Measurements from ENCODE around the gene PNMA6F. TPM values are rescaled to one million over a fixed set of nuclear protein-coding genes. Genes with fewer than 3 reads are reported as not detected.
"Not testable (repeated sequence)": the region's sequence is repeated elsewhere in the genome, so short reads cannot be mapped to it uniquely, and the experiment has no call there.

The PNMA6F gene
- total and polyA plus RNA-seq, 2 donors (not counting 1 experiment from before 2014, with no cell fraction given) = not detected

DNA sequence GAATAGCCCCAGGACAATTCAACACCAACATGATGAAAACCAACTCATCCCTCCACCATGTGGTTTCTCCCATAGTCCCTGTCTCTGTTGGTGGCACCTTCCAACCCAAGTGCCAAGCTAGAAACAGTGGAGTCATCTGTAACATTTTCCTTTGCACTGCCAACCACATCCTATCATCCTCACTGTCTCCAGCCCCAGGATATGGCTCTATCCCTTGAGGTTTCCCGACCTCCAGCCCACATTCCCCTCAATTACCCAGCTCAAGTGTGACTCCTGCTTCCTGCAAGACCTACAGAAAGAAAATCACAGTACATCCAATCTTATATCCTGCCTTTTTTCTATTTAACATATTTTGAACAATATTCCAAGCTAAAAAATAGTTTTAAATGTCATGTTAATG, 24.2 kb downstream of the PNMA6F start:
- H3K79me2 ChIP-seq (ENCODE audit: control insufficient read depth, insufficient read depth, low read length) = no peaks in the 10 kb centered on the region
- TF ChIP-seq, protein P1, sequence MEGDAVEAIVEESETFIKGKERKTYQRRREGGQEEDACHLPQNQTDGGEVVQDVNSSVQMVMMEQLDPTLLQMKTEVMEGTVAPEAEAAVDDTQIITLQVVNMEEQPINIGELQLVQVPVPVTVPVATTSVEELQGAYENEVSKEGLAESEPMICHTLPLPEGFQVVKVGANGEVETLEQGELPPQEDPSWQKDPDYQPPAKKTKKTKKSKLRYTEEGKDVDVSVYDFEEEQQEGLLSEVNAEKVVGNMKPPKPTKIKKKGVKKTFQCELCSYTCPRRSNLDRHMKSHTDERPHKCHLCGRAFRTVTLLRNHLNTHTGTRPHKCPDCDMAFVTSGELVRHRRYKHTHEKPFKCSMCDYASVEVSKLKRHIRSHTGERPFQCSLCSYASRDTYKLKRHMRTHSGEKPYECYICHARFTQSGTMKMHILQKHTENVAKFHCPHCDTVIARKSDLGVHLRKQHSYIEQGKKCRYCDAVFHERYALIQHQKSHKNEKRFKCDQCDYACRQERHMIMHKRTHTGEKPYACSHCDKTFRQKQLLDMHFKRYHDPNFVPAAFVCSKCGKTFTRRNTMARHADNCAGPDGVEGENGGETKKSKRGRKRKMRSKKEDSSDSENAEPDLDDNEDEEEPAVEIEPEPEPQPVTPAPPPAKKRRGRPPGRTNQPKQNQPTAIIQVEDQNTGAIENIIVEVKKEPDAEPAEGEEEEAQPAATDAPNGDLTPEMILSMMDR (IDR thresholded peaks at IDR 0.05) = no peak
- no peak for TF ChIP-seq EZH2 (IDR thresholded peaks at IDR 0.05; ENCODE audit: borderline replicate concordance, insufficient read depth, low read depth, low read length, poor library complexity, severe bottlenecking)
- H3K27ac ChIP-seq (ENCODE audit: low read length in 2 of 2) = no peak overlapping the region
- DNase-seq (no peak), ATAC-seq (ENCODE audit: low read depth) (no peak)
- H3K36me3 ChIP-seq (replicated peaks in 1 of 2; ENCODE audit: control extremely low read depth in 1 of 2, control insufficient read depth in 1 of 2, extremely low read depth in 1 of 2, insufficient read depth in 2 of 2, low read length in 1 of 2) = no peaks in the 10 kb centered on the region
- H4K20me1 ChIP-seq (ENCODE audit: control insufficient read depth, insufficient read depth, low read length, poor library complexity, severe bottlenecking) = no peaks in the 10 kb centered on the region
- H3K4me2 ChIP-seq (replicated peaks; ENCODE audit: low read depth, low read length, poor library complexity, severe bottlenecking) = no peak overlapping the region
- H3K9ac ChIP-seq (ENCODE audit: low read length) = no peak overlapping the region
- no peaks in the 10 kb centered on the region for H3K4me1 ChIP-seq (ENCODE audit: control insufficient read depth in 2 of 2, insufficient read depth in 2 of 2, low read length in 2 of 2)
- H3K4me3 ChIP-seq (ENCODE audit: control extremely low read depth in 1 of 5, extremely low read depth in 1 of 5, insufficient read depth in 1 of 5, low read depth in 2 of 5, low read length in 4 of 5) = no peak overlapping the region
- Mint-ChIP-seq H3K4me3 (no peak overlapping the region), H3K9me3 (ENCODE audit: insufficient read depth) (no peaks in the 10 kb centered on the region), H3K27me3 (peaks cover 21% of the 10 kb centered on the region), H3K27ac (no peak overlapping the region), H3K4me1 (peaks cover 9% of the 10 kb centered on the region)
- ChIA-PET CTCF (no interaction called here), POLR2A (no interaction called here)
- intact Hi-C loops (cut with micrococcal nuclease) = no loop called here
- H3K27me3 ChIP-seq (replicated peaks in 1 of 4; ENCODE audit: control extremely low read depth in 1 of 4, control insufficient read depth in 3 of 4, insufficient read depth in 4 of 4, low read length in 3 of 4) = peaks cover 0 to 3% (median 1%) of the 10 kb centered on the region in 4 experiments
- no CpG with 5 or more reads among the region's 1 CpG for whole genome bisulfite sequencing (ENCODE audit: insufficient coverage)
- H2AFZ ChIP-seq (ENCODE audit: insufficient read depth, low read depth, low read length, poor library complexity, severe bottlenecking) = no peak overlapping the region
- H3K9me3 ChIP-seq (ENCODE audit: control extremely low read depth in 1 of 3, control insufficient read depth in 2 of 3, insufficient read depth in 1 of 3, low read length in 2 of 3) = no peaks in the 10 kb centered on the region

DNA sequence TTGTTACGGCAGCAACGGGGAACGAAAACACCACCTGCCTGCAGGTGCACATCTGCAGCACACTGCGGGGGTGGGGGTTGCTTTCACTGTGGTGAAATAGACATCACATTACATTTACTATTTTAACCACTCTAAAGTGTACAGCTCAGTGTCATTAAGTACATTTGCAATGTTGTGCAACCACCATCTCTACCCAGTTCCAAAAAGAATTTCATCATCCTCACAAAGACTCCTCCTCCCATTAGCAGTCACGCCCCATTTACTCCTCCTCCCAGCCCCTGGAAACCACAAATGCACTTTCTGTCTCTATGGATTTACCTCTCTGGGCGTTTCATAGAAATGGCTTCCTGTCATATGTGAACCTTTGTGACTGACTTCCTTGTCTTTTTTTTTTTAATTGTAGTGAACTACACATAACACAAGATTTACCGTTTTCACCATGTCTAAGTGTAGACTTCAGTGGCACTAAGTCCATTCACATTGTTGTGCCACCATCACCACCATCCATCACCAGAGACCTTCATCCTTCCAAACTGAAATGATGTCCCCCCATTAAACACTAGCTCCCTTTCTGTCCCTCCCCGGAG, 28.0 kb downstream of the PNMA6F start:
- H3K27ac ChIP-seq (ENCODE audit: low read length in 2 of 2); H2AFZ ChIP-seq (ENCODE audit: insufficient read depth, low read depth, low read length, poor library complexity, severe bottlenecking); H3K4me3 ChIP-seq (ENCODE audit: control extremely low read depth in 1 of 5, extremely low read depth in 1 of 5, insufficient read depth in 1 of 5, low read depth in 2 of 5, low read length in 4 of 5); H3K4me3 Mint-ChIP-seq; CTCF ChIA-PET; H3K36me3 ChIP-seq (replicated peaks in 1 of 2; ENCODE audit: control extremely low read depth in 1 of 2, control insufficient read depth in 1 of 2, extremely low read depth in 1 of 2, insufficient read depth in 2 of 2, low read length in 1 of 2); H3K27ac Mint-ChIP-seq; H3K4me1 ChIP-seq (ENCODE audit: control insufficient read depth in 2 of 2, insufficient read depth in 2 of 2, low read length in 2 of 2); ATAC-seq (ENCODE audit: low read depth); H3K9me3 ChIP-seq (ENCODE audit: control extremely low read depth in 1 of 3, control insufficient read depth in 2 of 3, insufficient read depth in 1 of 3, low read length in 2 of 3); intact Hi-C loops (cut with micrococcal nuclease); H3K4me2 ChIP-seq (replicated peaks; ENCODE audit: low read depth, low read length, poor library complexity, severe bottlenecking); H3K9me3 Mint-ChIP-seq (ENCODE audit: insufficient read depth); H3K79me2 ChIP-seq (ENCODE audit: control insufficient read depth, insufficient read depth, low read length); DNase-seq; H3K27me3 ChIP-seq (replicated peaks in 1 of 4; ENCODE audit: control extremely low read depth in 1 of 4, control insufficient read depth in 3 of 4, insufficient read depth in 4 of 4, low read length in 3 of 4); H3K9ac ChIP-seq (ENCODE audit: low read length); H4K20me1 ChIP-seq (ENCODE audit: control insufficient read depth, insufficient read depth, low read length, poor library complexity, severe bottlenecking); POLR2A ChIA-PET; H3K4me1 Mint-ChIP-seq: not testable (repeated sequence)
- WGBS (ENCODE audit: insufficient coverage) = no CpG with 5 or more reads among the region's 8 CpGs
- H3K27me3 Mint-ChIP-seq = peaks cover 12% of the 10 kb centered on the region

DNA sequence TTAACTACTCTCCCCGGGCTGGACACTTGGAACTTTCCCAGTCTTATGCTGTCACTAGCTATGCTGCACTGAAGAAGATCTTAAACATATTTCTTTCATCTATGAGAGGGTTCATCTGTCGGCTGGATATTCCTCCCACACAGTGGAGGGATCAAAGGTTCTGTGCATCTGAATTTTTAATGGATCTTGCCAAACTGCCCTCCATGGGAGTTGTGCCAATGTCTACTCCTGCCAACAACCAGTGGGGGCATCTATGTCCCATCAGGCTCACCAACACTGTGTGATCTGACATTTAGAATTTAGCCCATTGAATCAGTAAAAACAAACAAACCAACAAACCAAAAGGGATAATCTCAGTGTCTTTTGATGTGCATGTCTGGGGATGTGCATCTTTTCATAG, 32.8 kb downstream of the PNMA6F start:
- H3K36me3 ChIP-seq (replicated peaks in 1 of 2; ENCODE audit: control extremely low read depth in 1 of 2, control insufficient read depth in 1 of 2, extremely low read depth in 1 of 2, insufficient read depth in 2 of 2, low read length in 1 of 2); H3K27ac Mint-ChIP-seq; H3K4me1 ChIP-seq (ENCODE audit: control insufficient read depth in 2 of 2, insufficient read depth in 2 of 2, low read length in 2 of 2); ATAC-seq (ENCODE audit: low read depth); H3K4me3 Mint-ChIP-seq; H2AFZ ChIP-seq (ENCODE audit: insufficient read depth, low read depth, low read length, poor library complexity, severe bottlenecking); H3K4me2 ChIP-seq (replicated peaks; ENCODE audit: low read depth, low read length, poor library complexity, severe bottlenecking); intact Hi-C loops (cut with micrococcal nuclease); H3K4me3 ChIP-seq (ENCODE audit: control extremely low read depth in 1 of 5, extremely low read depth in 1 of 5, insufficient read depth in 1 of 5, low read depth in 2 of 5, low read length in 4 of 5); POLR2A ChIA-PET; H3K27me3 Mint-ChIP-seq; H3K9me3 Mint-ChIP-seq (ENCODE audit: insufficient read depth); H3K9ac ChIP-seq (ENCODE audit: low read length); H3K4me1 Mint-ChIP-seq; H3K9me3 ChIP-seq (ENCODE audit: control extremely low read depth in 1 of 3, control insufficient read depth in 2 of 3, insufficient read depth in 1 of 3, low read length in 2 of 3); H3K79me2 ChIP-seq (ENCODE audit: control insufficient read depth, insufficient read depth, low read length); DNase-seq; H3K27ac ChIP-seq (ENCODE audit: low read length in 2 of 2); H4K20me1 ChIP-seq (ENCODE audit: control insufficient read depth, insufficient read depth, low read length, poor library complexity, severe bottlenecking); H3K27me3 ChIP-seq (replicated peaks in 1 of 4; ENCODE audit: control extremely low read depth in 1 of 4, control insufficient read depth in 3 of 4, insufficient read depth in 4 of 4, low read length in 3 of 4); CTCF ChIA-PET: not testable (repeated sequence)
- WGBS (ENCODE audit: insufficient coverage) = no CpG with 5 or more reads among the region's 2 CpGs
